HEK293 (cell line): ENCODE measurements around the gene CIZ1.

ENCODE experiments used
- CTCF ChIA-PET: fragments of 350-600 bp; formaldehyde crosslinking; extraction: SDS; loops from one replicate; lab custom pipeline; 2021; ENCODE audit warnings: antibody characterized with exemption; lab: Yijun Ruan, JAX
- POLR2A ChIA-PET: fragments of 300-600 bp; formaldehyde crosslinking; extraction: SDS; loops from one replicate; lab custom pipeline; 2020; ENCODE audit warnings: antibody characterized with exemption, inconsistent platforms; lab: Yijun Ruan, JAX
- H3K27ac ChIP-seq: fragments of 200-500 bp; sonication (Bioruptor generic); 2 replicates; pipeline ENCODE4 v1.5.1; 2014; ENCODE audit warnings: low read depth, low read length, control low read depth, inconsistent platforms; ENCODE audit errors: extremely low read depth
- H3K36me3 ChIP-seq, 2 experiments: fragments of 200-500 bp in 1 of 2; sonication (Bioruptor generic) in 1 of 2; 1 replicate in 1 of 2; 2 replicates in 1 of 2; pipeline ENCODE4 v1.5.1; 2014 to 2017; ENCODE audit warnings: inconsistent platforms in 2 of 2, low read length in 2 of 2; ENCODE audit not compliant: control insufficient read depth in 2 of 2, insufficient read depth in 1 of 2
- H3K4me1 ChIP-seq: fragments of 200-500 bp; sonication (Bioruptor generic); 2 replicates; pipeline ENCODE4 v1.5.1; 2014; ENCODE audit warnings: mild to moderate bottlenecking, low read length, inconsistent platforms; ENCODE audit not compliant: control insufficient read depth, insufficient read depth
- H3K4me3 ChIP-seq: 2 replicates; pipeline ENCODE4 v1.5.1; 2011; ENCODE audit warnings: low read depth, mild to moderate bottlenecking, control low read depth, low read length, moderate library complexity
- H3K9me3 ChIP-seq: fragments of 200-500 bp; sonication (Bioruptor generic); 2 replicates; pipeline ENCODE4 v1.5.1; 2014; ENCODE audit warnings: low read depth, low read length, inconsistent platforms; ENCODE audit not compliant: control insufficient read depth, insufficient read depth
- GLIS1 ChIP-seq: fragments of 450-650 bp; formaldehyde crosslinking; IDR thresholded peaks from 2 replicates; pipeline ENCODE4 v1.5.1; 2016; ENCODE audit warnings: missing biosample characterization, missing genetic modification characterization
- IKZF3 ChIP-seq: fragments of 450-650 bp; IDR thresholded peaks from 2 replicates; pipeline ENCODE4 v1.5.0; 2018; ENCODE audit warnings: missing biosample characterization, mild to moderate bottlenecking, missing genetic modification characterization, moderate library complexity
- OVOL3 ChIP-seq: fragments of 450-650 bp; formaldehyde crosslinking; IDR thresholded peaks from 2 replicates; pipeline ENCODE4 v1.5.1; 2016; ENCODE audit warnings: missing biosample characterization, missing genetic modification characterization
- SP3 ChIP-seq: fragments of 450-650 bp; formaldehyde crosslinking; IDR thresholded peaks from 2 replicates; pipeline ENCODE4 v1.5.1; 2016; ENCODE audit warnings: missing biosample characterization, missing genetic modification characterization
- ZBTB21 ChIP-seq: fragments of 450-650 bp; formaldehyde crosslinking; IDR thresholded peaks from 2 replicates; pipeline ENCODE4 v1.5.1; 2017; ENCODE audit warnings: missing biosample characterization, missing genetic modification characterization
- ZIC2 ChIP-seq: fragments of 450-650 bp; formaldehyde crosslinking; IDR thresholded peaks from 2 replicates; pipeline ENCODE4 v1.5.1; 2016; ENCODE audit warnings: missing biosample characterization, missing genetic modification characterization
- ZNF10 ChIP-seq: fragments of 450-650 bp; formaldehyde crosslinking; IDR thresholded peaks from 2 replicates; pipeline ENCODE4 v1.5.1; 2017; ENCODE audit warnings: missing biosample characterization, missing genetic modification characterization
- ZNF121 ChIP-seq: fragments of 450-650 bp; formaldehyde crosslinking; IDR thresholded peaks from 2 replicates; pipeline ENCODE4 v1.5.1; 2016; ENCODE audit warnings: missing biosample characterization, missing genetic modification characterization
- ZNF175 ChIP-seq: fragments of 450-650 bp; formaldehyde crosslinking; IDR thresholded peaks from 2 replicates; pipeline ENCODE4 v1.5.1; 2016; ENCODE audit warnings: missing biosample characterization, missing genetic modification characterization
- ZNF37A ChIP-seq: fragments of 450-650 bp; IDR thresholded peaks from 2 replicates; pipeline ENCODE4 v1.5.1; 2018; ENCODE audit warnings: missing biosample characterization, missing genetic modification characterization
- ZNF423 ChIP-seq: fragments of 450-650 bp; formaldehyde crosslinking; IDR thresholded peaks from 2 replicates; pipeline ENCODE4 v1.5.1; 2016; ENCODE audit warnings: missing biosample characterization, missing genetic modification characterization
- ZNF600 ChIP-seq: fragments of 450-650 bp; formaldehyde crosslinking; IDR thresholded peaks from 2 replicates; pipeline ENCODE4 v1.5.1; 2016; ENCODE audit warnings: missing biosample characterization, missing genetic modification characterization
- ZNF621 ChIP-seq: fragments of 450-650 bp; formaldehyde crosslinking; IDR thresholded peaks from 2 replicates; pipeline ENCODE4 v1.5.1; 2017; ENCODE audit warnings: missing biosample characterization, missing genetic modification characterization
- ZNF623 ChIP-seq: fragments of 450-650 bp; formaldehyde crosslinking; IDR thresholded peaks from 2 replicates; pipeline ENCODE4 v1.5.1; 2016; ENCODE audit warnings: missing biosample characterization, missing genetic modification characterization
- ZNF701 ChIP-seq: fragments of 450-650 bp; formaldehyde crosslinking; IDR thresholded peaks from 2 replicates; pipeline ENCODE4 v1.5.1; 2016; ENCODE audit warnings: missing biosample characterization, missing genetic modification characterization
- TF ChIP-seq, protein P1 (sequence below): fragments of 450-650 bp; formaldehyde crosslinking; IDR thresholded peaks from 2 replicates; pipeline ENCODE4 v1.5.1; 2017; ENCODE audit warnings: missing biosample characterization, missing genetic modification characterization
- TF ChIP-seq, protein P2 (sequence below): fragments of 450-650 bp; formaldehyde crosslinking; IDR thresholded peaks from 2 replicates; pipeline ENCODE4 v1.5.1; 2017; ENCODE audit warnings: missing biosample characterization, missing genetic modification characterization
- TF ChIP-seq, protein P3 (sequence below): fragments of 450-650 bp; formaldehyde crosslinking; IDR thresholded peaks from 2 replicates; pipeline ENCODE4 v1.5.1; 2016; ENCODE audit warnings: missing biosample characterization, missing genetic modification characterization
- TF ChIP-seq, protein P4 (sequence below): fragments of 450-650 bp; formaldehyde crosslinking; IDR thresholded peaks from 2 replicates; pipeline ENCODE4 v1.5.1; 2016; ENCODE audit warnings: missing biosample characterization, missing genetic modification characterization
- TF ChIP-seq, protein P5 (sequence below): fragments of 450-650 bp; formaldehyde crosslinking; IDR thresholded peaks from 2 replicates; pipeline ENCODE4 v1.5.1; 2017; ENCODE audit warnings: missing biosample characterization, mild to moderate bottlenecking, missing genetic modification characterization, moderate library complexity
- TF ChIP-seq, protein P6 (sequence below): fragments of 450-650 bp; formaldehyde crosslinking; IDR thresholded peaks from 2 replicates; pipeline ENCODE4 v1.5.1; 2016; ENCODE audit warnings: missing biosample characterization, missing genetic modification characterization

CIZ1 gene

DNA sequence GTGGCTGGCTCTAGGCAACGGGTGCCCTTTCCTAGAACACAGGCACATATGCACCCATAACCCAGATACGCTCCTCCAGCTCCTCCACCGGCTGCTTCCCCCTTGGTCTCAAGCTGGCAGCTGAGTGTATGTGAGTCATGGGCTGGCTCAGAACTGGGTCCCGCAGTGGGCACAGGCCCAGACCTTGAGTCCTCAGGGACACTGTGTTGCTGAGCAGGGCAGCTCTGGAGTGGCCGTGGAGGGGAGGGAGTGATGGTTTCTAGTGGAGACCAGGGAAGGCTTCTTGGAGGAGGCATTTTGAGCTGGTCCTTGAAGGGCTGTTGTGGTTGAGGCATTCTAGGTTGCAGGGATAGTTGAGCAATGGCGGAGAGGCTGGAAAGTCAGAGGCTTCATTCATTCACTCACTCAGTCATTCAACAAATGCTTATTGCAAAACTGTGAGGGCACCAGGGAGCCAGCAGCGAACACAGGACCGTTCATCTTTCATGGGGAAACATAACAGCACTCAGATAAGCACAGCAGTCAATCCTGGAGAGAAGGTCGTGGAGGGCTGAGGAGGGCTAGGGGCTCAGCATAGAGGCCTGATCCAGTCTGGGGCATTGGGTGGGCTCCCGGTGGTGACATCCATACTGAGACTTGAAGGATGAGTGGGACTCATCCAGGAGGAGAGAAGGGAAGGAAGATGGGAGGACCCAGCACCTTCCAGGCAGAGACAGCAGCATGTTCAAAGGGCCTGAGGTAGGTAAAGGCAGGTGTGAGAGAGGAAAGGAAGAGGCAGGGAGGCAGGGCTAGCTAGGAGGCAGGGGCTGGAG, 29.0 kb downstream of the CIZ1 start:
- POLR2A ChIA-PET: interaction anchor here (0.8 to 3.9 kb wide), 4 partner anchors 8 to 52 kb away, joined by 3 to 30 read pairs (median 4); partner anchors contain the start of gene CIZ1
- TF ChIP-seq ZNF600 (tag by site-specific recombination): 0 out of 2 replicates have a peak, but pooled peaks have one; percentile 30
- no peak for TF ChIP-seq ZNF423 (tag by site-specific recombination)
- TF ChIP-seq ZNF37A (tag by site-specific recombination): no peak
- peak; percentile 98 for TF ChIP-seq ZNF623 (tag by site-specific recombination)
- TF ChIP-seq, protein P1, sequence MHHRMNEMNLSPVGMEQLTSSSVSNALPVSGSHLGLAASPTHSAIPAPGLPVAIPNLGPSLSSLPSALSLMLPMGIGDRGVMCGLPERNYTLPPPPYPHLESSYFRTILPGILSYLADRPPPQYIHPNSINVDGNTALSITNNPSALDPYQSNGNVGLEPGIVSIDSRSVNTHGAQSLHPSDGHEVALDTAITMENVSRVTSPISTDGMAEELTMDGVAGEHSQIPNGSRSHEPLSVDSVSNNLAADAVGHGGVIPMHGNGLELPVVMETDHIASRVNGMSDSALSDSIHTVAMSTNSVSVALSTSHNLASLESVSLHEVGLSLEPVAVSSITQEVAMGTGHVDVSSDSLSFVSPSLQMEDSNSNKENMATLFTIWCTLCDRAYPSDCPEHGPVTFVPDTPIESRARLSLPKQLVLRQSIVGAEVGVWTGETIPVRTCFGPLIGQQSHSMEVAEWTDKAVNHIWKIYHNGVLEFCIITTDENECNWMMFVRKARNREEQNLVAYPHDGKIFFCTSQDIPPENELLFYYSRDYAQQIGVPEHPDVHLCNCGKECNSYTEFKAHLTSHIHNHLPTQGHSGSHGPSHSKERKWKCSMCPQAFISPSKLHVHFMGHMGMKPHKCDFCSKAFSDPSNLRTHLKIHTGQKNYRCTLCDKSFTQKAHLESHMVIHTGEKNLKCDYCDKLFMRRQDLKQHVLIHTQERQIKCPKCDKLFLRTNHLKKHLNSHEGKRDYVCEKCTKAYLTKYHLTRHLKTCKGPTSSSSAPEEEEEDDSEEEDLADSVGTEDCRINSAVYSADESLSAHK (tag by site-specific recombination): peak; percentile 68; the same call in 1 of the 2 replicates
- TF ChIP-seq, protein P2, sequence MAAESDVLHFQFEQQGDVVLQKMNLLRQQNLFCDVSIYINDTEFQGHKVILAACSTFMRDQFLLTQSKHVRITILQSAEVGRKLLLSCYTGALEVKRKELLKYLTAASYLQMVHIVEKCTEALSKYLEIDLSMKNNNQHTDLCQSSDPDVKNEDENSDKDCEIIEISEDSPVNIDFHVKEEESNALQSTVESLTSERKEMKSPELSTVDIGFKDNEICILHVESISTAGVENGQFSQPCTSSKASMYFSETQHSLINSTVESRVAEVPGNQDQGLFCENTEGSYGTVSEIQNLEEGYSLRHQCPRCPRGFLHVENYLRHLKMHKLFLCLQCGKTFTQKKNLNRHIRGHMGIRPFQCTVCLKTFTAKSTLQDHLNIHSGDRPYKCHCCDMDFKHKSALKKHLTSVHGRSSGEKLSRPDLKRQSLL (tag by site-specific recombination): no peak
- Histone ChIP-seq H3K4me1 (no peaks in the 10 kb centered on the region), H3K4me3 (no peak overlapping the region), H3K9me3 (no peaks in the 10 kb centered on the region), H3K36me3 (peaks cover 0 to 50% of the 10 kb centered on the region in 2 experiments; a peak in 2 of 3 replicates), H3K27ac (no peak overlapping the region)
- CTCF ChIA-PET: interaction anchor here (0.6 to 0.7 kb wide), 2 partner anchors 35 to 104 kb away, joined by 3 read pairs; no protein-coding TSS in a partner anchor

DNA sequence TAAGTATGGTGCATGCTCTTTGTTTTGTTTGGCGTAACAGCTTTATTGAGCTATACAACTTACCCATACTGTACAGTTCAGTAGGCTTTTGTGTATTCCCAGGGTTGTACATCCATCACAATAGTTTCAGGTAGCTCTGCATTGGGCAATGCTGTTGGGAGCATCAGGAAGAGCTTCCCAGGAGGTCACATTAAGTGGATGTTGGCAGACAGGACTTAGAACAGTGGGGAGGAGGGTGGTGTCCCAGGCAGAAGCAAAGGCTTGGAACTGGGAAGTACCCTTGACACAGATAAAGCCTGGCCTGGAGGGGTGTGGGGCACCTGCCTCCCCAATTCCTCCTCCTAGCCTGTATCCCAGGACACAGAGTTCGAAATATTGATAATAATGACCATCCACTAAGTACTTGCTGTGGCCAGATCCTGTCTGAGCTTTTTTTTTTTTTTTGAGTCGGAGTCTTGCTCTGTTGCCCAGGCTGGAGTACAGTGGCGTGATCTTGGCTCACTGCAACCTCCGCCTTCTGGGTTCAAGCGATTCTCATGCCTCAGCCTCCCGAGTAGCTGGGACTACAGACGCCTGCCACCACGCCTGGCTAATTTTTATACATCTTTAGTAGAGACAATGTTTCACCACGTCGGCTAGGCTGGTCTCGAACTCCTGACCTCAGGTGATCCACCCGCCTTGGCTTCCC, 30.0 kb downstream of the CIZ1 start:
- no peak overlapping the region for H3K27ac ChIP-seq
- H3K9me3 ChIP-seq: no peaks in the 10 kb centered on the region
- ChIA-PET POLR2A (interaction anchor here (0.6 to 3.9 kb wide), 7 partner anchors 9 to 130 kb away, joined by 3 to 30 read pairs (median 5); partner anchors contain the start of genes CIZ1, GOLGA2, NAIF1 and SLC25A25), CTCF (interaction anchor here (0.6 to 1.0 kb wide), 3 partner anchors 36 to 106 kb away, joined by 3 read pairs; no protein-coding TSS in a partner anchor)
- no peaks in the 10 kb centered on the region for H3K4me1 ChIP-seq
- peaks cover 0 to 39% of the 10 kb centered on the region in 2 experiments; a peak in 2 of 3 replicates for H3K36me3 ChIP-seq
- no peak overlapping the region for H3K4me3 ChIP-seq
- TF ChIP-seq ZNF121 (tag by site-specific recombination): peak; percentile 92
- no peak for TF ChIP-seq ZNF701 (tag by site-specific recombination)
- TF ChIP-seq, protein P3, sequence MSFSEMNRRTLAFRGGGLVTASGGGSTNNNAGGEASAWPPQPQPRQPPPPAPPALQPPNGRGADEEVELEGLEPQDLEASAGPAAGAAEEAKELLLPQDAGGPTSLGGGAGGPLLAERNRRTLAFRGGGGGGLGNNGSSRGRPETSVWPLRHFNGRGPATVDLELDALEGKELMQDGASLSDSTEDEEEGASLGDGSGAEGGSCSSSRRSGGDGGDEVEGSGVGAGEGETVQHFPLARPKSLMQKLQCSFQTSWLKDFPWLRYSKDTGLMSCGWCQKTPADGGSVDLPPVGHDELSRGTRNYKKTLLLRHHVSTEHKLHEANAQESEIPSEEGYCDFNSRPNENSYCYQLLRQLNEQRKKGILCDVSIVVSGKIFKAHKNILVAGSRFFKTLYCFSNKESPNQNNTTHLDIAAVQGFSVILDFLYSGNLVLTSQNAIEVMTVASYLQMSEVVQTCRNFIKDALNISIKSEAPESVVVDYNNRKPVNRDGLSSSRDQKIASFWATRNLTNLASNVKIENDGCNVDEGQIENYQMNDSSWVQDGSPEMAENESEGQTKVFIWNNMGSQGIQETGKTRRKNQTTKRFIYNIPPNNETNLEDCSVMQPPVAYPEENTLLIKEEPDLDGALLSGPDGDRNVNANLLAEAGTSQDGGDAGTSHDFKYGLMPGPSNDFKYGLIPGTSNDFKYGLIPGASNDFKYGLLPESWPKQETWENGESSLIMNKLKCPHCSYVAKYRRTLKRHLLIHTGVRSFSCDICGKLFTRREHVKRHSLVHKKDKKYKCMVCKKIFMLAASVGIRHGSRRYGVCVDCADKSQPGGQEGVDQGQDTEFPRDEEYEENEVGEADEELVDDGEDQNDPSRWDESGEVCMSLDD (tag by site-specific recombination): no peak
- TF ChIP-seq, protein P4, sequence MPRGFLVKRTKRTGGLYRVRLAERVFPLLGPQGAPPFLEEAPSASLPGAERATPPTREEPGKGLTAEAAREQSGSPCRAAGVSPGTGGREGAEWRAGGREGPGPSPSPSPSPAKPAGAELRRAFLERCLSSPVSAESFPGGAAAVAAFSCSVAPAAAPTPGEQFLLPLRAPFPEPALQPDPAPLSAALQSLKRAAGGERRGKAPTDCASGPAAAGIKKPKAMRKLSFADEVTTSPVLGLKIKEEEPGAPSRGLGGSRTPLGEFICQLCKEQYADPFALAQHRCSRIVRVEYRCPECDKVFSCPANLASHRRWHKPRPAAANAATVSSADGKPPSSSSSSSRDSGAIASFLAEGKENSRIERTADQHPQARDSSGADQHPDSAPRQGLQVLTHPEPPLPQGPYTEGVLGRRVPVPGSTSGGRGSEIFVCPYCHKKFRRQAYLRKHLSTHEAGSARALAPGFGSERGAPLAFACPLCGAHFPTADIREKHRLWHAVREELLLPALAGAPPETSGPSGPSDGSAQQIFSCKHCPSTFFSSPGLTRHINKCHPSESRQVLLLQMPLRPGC (tag by site-specific recombination): no peak
- TF ChIP-seq ZNF175 (tag by site-specific recombination): no peak
- TF ChIP-seq ZBTB21 (tag by site-specific recombination): no peak
- peak; percentile 61; the same call in 1 of the 2 replicates for TF ChIP-seq IKZF3
- no peak for TF ChIP-seq SP3 (tag by site-specific recombination)
- TF ChIP-seq, protein P5, sequence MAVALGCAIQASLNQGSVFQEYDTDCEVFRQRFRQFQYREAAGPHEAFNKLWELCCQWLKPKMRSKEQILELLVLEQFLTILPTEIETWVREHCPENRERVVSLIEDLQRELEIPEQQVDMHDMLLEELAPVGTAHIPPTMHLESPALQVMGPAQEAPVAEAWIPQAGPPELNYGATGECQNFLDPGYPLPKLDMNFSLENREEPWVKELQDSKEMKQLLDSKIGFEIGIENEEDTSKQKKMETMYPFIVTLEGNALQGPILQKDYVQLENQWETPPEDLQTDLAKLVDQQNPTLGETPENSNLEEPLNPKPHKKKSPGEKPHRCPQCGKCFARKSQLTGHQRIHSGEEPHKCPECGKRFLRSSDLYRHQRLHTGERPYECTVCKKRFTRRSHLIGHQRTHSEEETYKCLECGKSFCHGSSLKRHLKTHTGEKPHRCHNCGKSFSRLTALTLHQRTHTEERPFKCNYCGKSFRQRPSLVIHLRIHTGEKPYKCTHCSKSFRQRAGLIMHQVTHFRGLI (tag by site-specific recombination): no peak
- no peak for TF ChIP-seq ZNF10
- TF ChIP-seq, protein P6, sequence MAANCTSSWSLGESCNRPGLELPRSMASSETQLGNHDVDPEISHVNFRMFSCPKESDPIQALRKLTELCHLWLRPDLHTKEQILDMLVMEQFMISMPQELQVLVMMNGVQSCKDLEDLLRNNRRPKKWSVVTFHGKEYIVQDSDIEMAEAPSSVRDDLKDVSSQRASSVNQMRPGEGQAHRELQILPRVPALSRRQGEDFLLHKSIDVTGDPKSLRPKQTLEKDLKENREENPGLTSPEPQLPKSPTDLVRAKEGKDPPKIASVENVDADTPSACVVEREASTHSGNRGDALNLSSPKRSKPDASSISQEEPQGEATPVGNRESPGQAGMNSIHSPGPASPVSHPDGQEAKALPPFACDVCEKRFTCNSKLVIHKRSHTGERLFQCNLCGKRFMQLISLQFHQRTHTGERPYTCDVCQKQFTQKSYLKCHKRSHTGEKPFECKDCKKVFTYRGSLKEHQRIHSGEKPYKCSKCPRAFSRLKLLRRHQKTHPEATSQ: no peak
- 0 out of 2 replicates have a peak, but pooled peaks have one; percentile 18 for TF ChIP-seq ZIC2
- no peak for TF ChIP-seq ZNF621 (tag by site-specific recombination)
- no peak for TF ChIP-seq OVOL3 (tag by site-specific recombination)
- TF ChIP-seq GLIS1 (tag by site-specific recombination): peak; percentile 84
